Measurements from ENCODE around the gene FTO. TPM values are rescaled to one million over a fixed set of nuclear protein-coding genes. Genes with fewer than 3 reads are reported as not detected.

FTO gene
- total RNA-seq, 2 donors from 2014 or later, result 44.0 to 51.5 TPM

DNA sequence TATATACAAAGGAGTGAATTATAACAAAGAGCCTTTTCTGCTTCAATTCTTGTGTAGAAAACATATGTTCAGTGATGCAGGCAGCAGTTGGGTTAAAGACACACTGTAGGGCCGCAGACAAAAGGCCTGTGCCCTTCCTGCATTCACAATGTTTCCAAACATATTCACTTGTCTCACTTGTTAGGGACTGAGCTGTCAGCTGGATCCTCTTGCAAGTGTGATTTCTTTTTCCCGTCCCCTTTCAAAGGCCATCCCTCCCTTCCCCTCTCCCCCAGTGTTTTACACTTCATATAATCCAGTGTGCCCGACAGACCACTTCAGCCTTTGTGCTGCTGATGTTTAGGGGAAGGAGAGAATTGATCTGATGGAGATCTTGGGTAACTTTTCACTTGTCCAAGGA, 217.0 kb downstream of the FTO start:
- Mint-ChIP-seq H3K4me1 (ENCODE audit: low read depth) (peaks cover 18% of the 10 kb centered on the region), H3K27ac (no peak overlapping the region)

DNA sequence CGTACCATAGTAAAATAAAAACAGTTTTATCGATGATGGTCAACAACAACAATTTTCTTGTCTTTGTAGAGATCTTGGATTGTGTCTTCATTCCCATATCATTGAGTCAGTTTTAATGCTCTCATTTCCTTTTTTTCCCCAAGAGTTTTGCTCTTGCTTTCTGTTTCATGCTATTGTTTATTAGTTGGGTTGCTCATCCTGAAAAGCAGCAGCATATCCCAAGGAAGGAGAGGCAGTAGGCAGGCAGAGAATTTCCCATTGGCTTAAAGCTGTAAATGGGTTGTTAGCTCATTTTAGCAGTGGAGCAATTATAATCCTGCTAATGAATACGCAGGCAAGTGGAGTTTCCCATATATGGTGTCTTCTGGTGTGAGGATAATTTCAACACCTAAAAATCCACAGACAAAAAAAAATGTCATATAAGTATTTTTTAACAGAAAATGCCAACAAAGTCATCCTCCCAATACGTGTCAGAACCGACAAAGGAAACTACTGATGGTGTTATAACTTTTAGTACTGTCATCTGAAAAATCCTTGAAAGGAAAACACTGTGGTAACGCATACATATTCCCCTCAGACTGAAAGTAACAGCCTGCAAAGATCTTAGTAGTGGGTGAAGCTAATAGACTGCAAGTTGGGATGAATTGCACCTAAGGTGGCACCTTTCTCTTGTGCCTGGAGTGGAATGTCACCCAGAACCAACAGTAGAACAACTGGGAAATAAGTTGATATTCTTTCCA, 218.3 kb downstream of the FTO start:
- H3K36me3 Mint-ChIP-seq (ENCODE audit: insufficient read depth in 2 of 2), result peaks cover 0 to 4% of the 10 kb centered on the region in 2 donors
- peaks cover 18% of the 10 kb centered on the region for H3K4me1 Mint-ChIP-seq (ENCODE audit: low read depth)
- no peak overlapping the region for H3K27ac Mint-ChIP-seq
- peak overlapping the region in 1 of 2 donors; percentile 39 for H3K4me3 Mint-ChIP-seq
- ATAC-seq (replicated peaks in 1 of 2), result peak in 1 of 2 donors; percentile 57
- no peaks in the 10 kb centered on the region for H3K9me3 Mint-ChIP-seq
- no peak for DNase-seq
- H3K27me3 Mint-ChIP-seq (ENCODE audit: low read depth), result no peaks in the 10 kb centered on the region

More for the DNA sequence above, 217.0 kb downstream of the FTO start:
- Mint-ChIP-seq H3K4me3 (no peak overlapping the region), H3K9me3 (no peaks in the 10 kb centered on the region), H3K36me3 (ENCODE audit: insufficient read depth in 2 of 2) (peaks cover 0 to 4% of the 10 kb centered on the region in 2 donors), H3K27me3 (ENCODE audit: low read depth) (no peaks in the 10 kb centered on the region)
- no peak for ATAC-seq (replicated peaks in 1 of 2)
- DNase-seq, result no peak

DNA sequence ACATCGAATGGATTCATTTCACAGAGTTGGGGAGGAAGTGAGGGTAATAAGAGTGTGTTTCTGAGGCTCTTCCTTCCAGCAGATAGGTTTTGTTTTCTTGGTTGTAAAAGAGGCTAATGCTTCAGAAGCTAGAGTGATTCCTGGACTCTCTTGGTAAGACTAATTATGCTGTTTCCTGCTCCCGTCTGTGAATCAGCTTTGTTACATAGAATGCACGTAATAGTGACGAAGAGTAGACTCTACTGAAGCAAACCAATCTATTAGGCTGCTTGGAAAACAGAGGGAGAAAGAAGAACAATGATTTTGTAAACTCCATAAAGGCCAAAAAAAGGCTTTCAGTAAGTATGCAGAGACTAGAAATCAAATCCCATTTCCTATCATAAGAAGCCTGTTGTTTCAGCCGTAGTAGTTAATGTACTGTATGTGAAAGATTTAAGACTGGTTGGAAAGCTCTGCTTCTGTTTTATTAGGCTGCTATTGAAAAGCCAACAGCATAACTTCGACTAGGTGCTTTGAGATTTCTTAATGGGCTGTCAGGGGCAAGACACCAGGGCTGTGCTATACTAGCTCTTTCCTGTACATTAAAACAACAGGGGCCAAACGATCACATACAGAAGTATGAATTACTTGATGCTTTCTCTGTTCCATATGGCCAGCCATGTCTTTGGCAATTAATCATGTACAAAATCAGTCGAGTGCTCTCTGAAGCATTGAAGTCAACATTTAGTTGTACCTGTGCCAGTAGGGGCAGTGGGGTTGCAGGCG, 219.0 kb downstream of the FTO start:
- H3K4me1 Mint-ChIP-seq (ENCODE audit: low read depth), result peaks cover 18% of the 10 kb centered on the region
- DNase-seq (no peak), ATAC-seq (replicated peaks in 1 of 2) (peak in 1 of 2 donors; percentile 58)
- H3K4me3 Mint-ChIP-seq, result peak overlapping the region in 1 of 2 donors; percentile 18
- H3K36me3 Mint-ChIP-seq (ENCODE audit: insufficient read depth in 2 of 2), result peaks cover 0 to 3% of the 10 kb centered on the region in 2 donors
- H3K9me3 Mint-ChIP-seq, result no peaks in the 10 kb centered on the region
- H3K27ac Mint-ChIP-seq, result peak overlapping the region; percentile 7
- no peaks in the 10 kb centered on the region for H3K27me3 Mint-ChIP-seq (ENCODE audit: low read depth)

DNA sequence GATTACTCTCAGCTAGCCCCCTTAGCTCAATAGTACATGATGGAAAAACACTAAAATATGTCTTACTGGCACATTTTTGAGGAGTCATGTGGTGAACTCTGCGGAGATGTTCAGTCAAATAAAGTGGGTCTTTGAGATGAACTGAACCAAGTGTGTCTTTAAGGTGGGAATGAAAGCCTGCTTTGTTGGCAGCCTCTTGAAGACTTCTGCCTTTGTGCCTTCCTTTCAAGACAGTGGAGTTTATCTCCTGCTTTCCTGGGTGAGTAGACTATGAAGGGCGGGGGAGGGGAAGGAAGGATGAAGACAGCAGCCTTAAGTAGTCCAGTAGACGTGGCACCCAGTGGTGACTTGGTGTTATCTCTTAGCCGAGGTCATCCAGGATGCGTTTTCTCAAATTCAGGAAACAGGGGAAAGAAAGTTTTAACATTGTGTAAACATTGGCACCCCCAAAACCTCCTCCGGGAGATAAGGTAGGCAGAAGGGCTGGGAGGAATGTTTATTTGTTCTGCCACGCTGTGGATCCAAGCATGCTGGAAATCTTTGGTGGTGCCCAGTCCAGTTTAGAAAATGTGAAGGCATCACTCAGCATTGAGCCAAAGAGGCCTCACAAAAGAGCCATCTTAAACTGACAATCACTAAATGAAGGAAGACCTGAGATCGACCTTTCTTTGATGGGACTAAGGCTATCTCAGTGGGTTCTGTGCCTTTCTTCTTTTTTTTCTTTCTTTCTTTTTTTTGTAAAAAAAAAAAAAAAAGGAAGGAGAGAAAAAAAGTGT, 220.6 kb downstream of the FTO start:
- Mint-ChIP-seq H3K27ac (peak overlapping the region; percentile 56), H3K9me3 (no peaks in the 10 kb centered on the region), H3K4me1 (ENCODE audit: low read depth) (peaks cover 18% of the 10 kb centered on the region), H3K36me3 (ENCODE audit: insufficient read depth in 2 of 2) (no peaks in the 10 kb centered on the region), H3K27me3 (ENCODE audit: low read depth) (no peaks in the 10 kb centered on the region), H3K4me3 (no peak overlapping the region)
- DNase-seq, result no peak
- ATAC-seq (replicated peaks in 1 of 2), result no peak

DNA sequence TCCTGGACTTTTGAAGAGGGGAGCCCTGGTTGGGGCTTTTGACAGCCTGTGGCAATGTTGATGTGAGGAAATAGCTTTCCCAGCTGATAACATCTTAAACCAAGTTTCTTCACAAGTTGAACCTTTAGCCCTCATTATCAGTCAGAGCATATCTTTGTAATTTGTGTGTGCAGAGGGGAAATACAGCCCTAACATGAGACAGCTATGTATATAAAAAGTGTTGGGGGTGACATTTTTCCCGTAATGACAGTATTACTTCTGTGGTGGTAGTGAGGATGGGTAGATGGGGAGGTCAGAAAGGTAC, 221.1 kb downstream of the FTO start:
- H3K36me3 Mint-ChIP-seq (ENCODE audit: insufficient read depth in 2 of 2), result no peaks in the 10 kb centered on the region
- no peak for DNase-seq
- ATAC-seq (replicated peaks in 1 of 2), result peak in 1 of 2 donors; percentile 50
- no peak overlapping the region for H3K27ac Mint-ChIP-seq
- H3K4me1 Mint-ChIP-seq (ENCODE audit: low read depth), result peaks cover 18% of the 10 kb centered on the region
- no peaks in the 10 kb centered on the region for H3K9me3 Mint-ChIP-seq
- H3K27me3 Mint-ChIP-seq (ENCODE audit: low read depth), result no peaks in the 10 kb centered on the region
- peak overlapping the region in 1 of 2 donors; percentile 10 for H3K4me3 Mint-ChIP-seq

DNA sequence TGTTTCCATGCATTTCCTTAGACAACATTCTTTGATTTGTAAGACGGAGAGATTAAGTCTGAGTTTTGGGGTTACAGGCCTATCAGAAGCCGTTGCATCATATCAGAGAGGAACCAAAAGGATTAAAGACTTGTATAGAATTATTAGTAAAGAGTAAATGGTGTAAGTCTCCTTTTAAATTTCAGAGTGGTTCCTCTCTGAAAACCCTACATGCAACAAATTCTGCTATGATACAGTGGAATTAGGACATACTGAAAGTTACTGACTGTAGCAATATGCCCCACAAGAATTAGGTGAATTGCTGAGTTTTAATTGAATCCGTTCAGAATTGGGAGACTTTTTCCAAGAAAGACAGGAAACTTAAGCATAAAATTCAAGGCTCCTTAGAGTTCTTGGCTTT, 221.6 kb downstream of the FTO start:
- Mint-ChIP-seq H3K4me1 (ENCODE audit: low read depth) (peaks cover 18% of the 10 kb centered on the region), H3K36me3 (ENCODE audit: insufficient read depth in 2 of 2) (no peaks in the 10 kb centered on the region), H3K27me3 (ENCODE audit: low read depth) (no peaks in the 10 kb centered on the region), H3K4me3 (no peak overlapping the region), H3K27ac (no peak overlapping the region), H3K9me3 (no peaks in the 10 kb centered on the region)
- DNase-seq, result no peak
- no peak for ATAC-seq (replicated peaks in 1 of 2)

DNA sequence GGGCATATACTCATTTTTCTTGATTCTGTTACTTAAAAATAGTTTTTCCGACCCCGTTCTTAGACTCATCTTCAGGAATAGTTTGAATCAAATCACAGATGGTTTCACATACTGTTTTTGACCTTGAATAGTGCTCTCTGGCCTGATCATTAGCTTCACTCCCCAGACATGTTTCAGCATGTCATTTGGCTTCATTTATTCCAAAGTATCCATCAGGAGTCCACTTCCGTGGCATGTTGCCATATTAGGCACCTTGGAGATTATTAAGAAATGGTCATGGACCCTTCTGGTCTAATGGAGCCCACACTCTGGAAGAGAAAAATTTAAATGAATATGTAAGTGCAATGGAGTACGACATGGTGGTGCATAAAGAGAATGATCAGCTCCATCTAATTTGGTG, 222.3 kb downstream of the FTO start:
- Mint-ChIP-seq H3K27ac (no peak overlapping the region), H3K9me3 (no peaks in the 10 kb centered on the region), H3K4me1 (ENCODE audit: low read depth) (peaks cover 18% of the 10 kb centered on the region), H3K4me3 (no peak overlapping the region), H3K36me3 (ENCODE audit: insufficient read depth in 2 of 2) (no peaks in the 10 kb centered on the region), H3K27me3 (ENCODE audit: low read depth) (no peaks in the 10 kb centered on the region)
- DNase-seq, result no peak
- ATAC-seq (replicated peaks in 1 of 2), result no peak

DNA sequence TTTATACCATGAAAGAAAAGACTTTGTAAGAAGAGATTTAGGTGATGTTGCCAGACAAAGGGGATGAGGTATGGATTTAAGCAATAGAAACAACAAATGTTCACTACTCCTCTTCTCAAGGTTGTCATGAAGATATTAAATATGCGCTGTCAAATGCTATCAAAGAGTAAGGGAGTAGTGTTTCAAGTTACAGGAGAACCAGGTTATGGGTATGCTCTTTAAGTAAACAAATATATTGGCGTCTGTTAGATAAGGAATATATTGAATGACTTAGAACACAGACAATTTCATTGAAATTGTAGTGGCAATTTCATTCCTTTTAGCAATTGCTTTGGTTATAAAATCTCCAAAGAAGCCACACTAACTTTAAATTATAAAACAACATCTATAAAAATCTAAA, 229.0 kb downstream of the FTO start:
- DNase-seq (no peak), ATAC-seq (replicated peaks in 1 of 2) (no peak)
- Mint-ChIP-seq H3K36me3 (ENCODE audit: insufficient read depth in 2 of 2) (peaks cover 0 to 2% of the 10 kb centered on the region in 2 donors), H3K4me1 (ENCODE audit: low read depth) (no peaks in the 10 kb centered on the region), H3K27ac (no peak overlapping the region), H3K4me3 (no peak overlapping the region), H3K27me3 (ENCODE audit: low read depth) (no peaks in the 10 kb centered on the region), H3K9me3 (no peaks in the 10 kb centered on the region)

DNA sequence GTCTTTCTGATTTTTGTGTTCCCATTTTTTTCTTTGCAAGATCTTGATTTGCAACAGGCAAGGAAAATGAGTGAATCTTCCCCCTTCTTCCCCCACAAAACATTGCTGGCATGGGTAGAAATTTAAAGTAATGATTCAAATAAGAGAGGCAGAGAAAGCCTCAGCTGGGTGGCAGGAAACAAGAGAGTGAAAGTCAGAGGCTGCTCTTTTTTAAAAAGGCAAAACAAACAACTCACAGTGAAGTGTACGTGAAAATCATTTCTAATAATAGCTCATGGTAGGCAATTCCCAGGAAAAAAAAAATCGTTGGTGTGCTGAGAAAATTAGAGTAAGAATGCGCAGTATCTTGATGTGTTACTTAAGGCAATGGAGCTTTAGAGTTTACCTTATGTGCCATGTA, 229.5 kb downstream of the FTO start:
- Mint-ChIP-seq H3K36me3 (ENCODE audit: insufficient read depth in 2 of 2) (peaks cover 2 to 3% of the 10 kb centered on the region in 2 donors), H3K9me3 (peaks cover 0 to 1% of the 10 kb centered on the region in 2 donors), H3K4me3 (no peak overlapping the region), H3K4me1 (ENCODE audit: low read depth) (no peaks in the 10 kb centered on the region), H3K27me3 (ENCODE audit: low read depth) (no peaks in the 10 kb centered on the region), H3K27ac (no peak overlapping the region)
- DNase-seq, result no peak
- no peak for ATAC-seq (replicated peaks in 1 of 2)

DNA sequence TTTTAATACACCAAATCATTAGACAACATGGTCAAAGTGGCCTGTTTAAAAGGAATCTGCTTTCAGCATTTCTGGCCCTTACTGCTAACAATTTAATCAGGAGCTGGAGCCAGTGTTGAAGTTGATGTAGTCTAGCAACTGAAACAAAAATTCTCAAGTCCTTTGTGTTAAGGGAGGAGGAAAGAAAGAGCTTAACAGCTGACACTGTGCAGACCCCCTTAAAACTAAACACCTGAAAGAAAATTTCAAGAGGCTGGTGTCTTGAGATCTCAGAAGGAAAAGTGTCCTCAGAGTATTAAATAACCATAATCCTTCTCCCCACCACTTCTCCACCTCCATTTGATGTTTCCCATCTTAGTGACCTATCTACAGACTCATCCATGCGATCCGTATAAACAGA, 232.1 kb downstream of the FTO start:
- Mint-ChIP-seq H3K4me3 (no peak overlapping the region), H3K27me3 (ENCODE audit: low read depth) (no peaks in the 10 kb centered on the region), H3K27ac (no peak overlapping the region), H3K36me3 (ENCODE audit: insufficient read depth in 2 of 2) (peaks cover 2 to 6% of the 10 kb centered on the region in 2 donors), H3K9me3 (peaks cover 0 to 3% of the 10 kb centered on the region in 2 donors), H3K4me1 (ENCODE audit: low read depth) (no peaks in the 10 kb centered on the region)
- ATAC-seq (replicated peaks in 1 of 2) (no peak), DNase-seq (no peak)

DNA sequence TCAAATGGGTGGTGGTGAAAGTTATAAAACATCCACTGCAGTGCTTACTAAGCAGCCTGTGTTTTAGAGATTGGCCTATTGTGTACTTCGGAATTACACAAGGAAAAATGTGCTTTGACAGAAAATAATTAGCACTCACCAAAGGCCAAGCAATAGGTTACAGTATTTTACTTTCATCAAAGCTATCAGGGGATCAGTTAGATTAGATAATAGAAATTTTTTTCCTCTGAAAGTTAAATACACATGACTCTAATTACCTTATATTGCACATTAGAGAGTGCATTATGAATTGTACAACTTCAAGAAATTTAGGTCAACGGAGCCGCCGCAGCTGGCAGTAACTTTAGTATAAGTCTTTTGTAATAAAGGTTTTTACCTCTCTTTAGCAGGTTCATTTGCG, 232.6 kb downstream of the FTO start:
- Mint-ChIP-seq H3K27me3 (ENCODE audit: low read depth) (no peaks in the 10 kb centered on the region), H3K9me3 (peaks cover 0 to 3% of the 10 kb centered on the region in 2 donors), H3K36me3 (ENCODE audit: insufficient read depth in 2 of 2) (peaks cover 2 to 6% of the 10 kb centered on the region in 2 donors), H3K27ac (no peak overlapping the region), H3K4me1 (ENCODE audit: low read depth) (no peaks in the 10 kb centered on the region), H3K4me3 (no peak overlapping the region)
- ATAC-seq (replicated peaks in 1 of 2) (no peak), DNase-seq (no peak)

DNA sequence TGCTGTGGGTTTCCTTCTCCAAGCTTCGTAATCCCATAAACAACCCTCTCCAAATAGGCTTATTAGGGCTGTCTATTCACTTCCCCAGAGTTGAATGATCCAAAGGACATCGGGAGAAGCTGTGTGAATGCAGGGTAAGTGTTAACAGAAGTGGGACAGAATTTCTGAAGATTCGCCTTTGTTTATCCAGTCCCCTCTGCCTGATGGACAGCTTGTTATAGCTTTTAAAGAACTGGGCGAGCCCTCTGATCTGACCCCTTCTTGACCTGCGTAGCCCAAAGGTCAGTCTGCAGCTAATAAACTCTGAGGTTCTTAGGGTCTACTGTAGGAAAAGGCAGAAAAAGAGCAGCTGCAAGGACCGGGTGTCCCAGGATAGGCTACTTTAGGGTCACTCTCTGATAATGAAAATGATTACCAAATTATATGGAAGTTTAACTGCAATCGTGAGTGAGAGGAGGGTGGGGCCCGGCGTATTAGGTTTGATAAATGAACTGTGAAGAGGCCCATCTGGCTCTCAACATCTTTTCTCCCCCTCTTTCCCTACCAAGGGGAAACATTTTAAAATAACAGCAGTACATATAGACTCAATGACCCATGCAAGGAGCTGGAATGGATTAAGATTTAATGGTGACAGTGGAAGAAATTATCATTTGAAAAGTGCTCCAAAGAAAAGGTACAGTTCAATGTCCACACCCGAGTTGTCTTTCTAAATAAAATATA, 233.4 kb downstream of the FTO start:
- ATAC-seq (replicated peaks in 1 of 2) (no peak), DNase-seq (no peak)
- Mint-ChIP-seq H3K27ac (no peak overlapping the region), H3K36me3 (ENCODE audit: insufficient read depth in 2 of 2) (peaks cover 2 to 6% of the 10 kb centered on the region in 2 donors), H3K27me3 (ENCODE audit: low read depth) (no peaks in the 10 kb centered on the region), H3K4me3 (no peak overlapping the region), H3K4me1 (ENCODE audit: low read depth) (no peaks in the 10 kb centered on the region), H3K9me3 (peaks cover 0 to 3% of the 10 kb centered on the region in 2 donors)
